ENCODE data around the gene EIF4E. TPM values are rescaled to one million over a fixed set of nuclear protein-coding genes. Genes with fewer than 3 reads are reported as not detected.

The EIF4E gene
- total RNA-seq, 1 donor from 2014 or later, result 213 TPM

Small RNAs within 50 kb of the gene (small RNA-seq; reads per million reads assigned to genes)
- gene RNU7-149P (not detected), gene TBCAP3 (not detected)

Other genes starting within 250 kb of the EIF4E start
- 22.0 TPM for gene METAP1, start 66.6 kb upstream of the EIF4E start, total RNA-seq
- gene ADH5, start 159.7 kb upstream of the EIF4E start, total RNA-seq, result 113 TPM
- gene ADH4, start 215.2 kb upstream of the EIF4E start, total RNA-seq, result not detected